PC-9 (cell line): ENCODE data around the gene PATJ.

Experiments
- CTCF ChIP-seq: fragments of 200-600 bp; sonication (generic); conservative IDR thresholded peaks from 2 replicates; pipeline ENCODE4 v1.6.1; 2017; ENCODE audit warnings: mixed run types, antibody characterized with exemption, mild to moderate bottlenecking, moderate library complexity
- EZH2 ChIP-seq: fragments of 200-600 bp; sonication (generic); IDR thresholded peaks from 2 replicates; pipeline ENCODE4 v1.8.0; 2017; ENCODE audit warnings: antibody characterized with exemption, low read depth

- peak; percentile 91 for TF ChIP-seq CTCF
- no peak for TF ChIP-seq EZH2
Measured at GRCh38 chr1:62082456-62083363, 340.4 kb downstream of the PATJ start.
